ENCODE measurements around the gene MAPKAP1.

Gene MAPKAP1

DNA sequence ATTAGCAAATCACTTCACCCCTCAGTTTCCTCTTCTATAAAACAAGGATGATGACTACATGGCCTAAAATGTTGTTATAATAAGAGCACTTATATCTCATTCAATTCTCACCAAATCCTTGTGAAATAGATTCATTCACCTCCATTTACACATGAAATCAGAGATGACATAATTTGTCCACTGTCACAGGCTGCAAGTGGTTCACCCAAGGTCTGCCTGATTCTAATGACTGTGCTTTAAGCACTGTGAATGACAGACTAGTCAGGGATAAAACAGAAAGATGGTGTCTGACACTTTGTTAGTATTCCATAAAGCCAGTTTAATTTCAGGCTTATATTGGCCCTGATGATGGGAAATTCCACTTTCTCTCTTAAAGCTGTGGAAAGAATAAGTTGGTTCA, 209.5 kb downstream of the MAPKAP1 start:
- ChIA-PET POLR2A (no interaction called here), CTCF (no interaction called here)
- TF ChIP-seq, protein P1, sequence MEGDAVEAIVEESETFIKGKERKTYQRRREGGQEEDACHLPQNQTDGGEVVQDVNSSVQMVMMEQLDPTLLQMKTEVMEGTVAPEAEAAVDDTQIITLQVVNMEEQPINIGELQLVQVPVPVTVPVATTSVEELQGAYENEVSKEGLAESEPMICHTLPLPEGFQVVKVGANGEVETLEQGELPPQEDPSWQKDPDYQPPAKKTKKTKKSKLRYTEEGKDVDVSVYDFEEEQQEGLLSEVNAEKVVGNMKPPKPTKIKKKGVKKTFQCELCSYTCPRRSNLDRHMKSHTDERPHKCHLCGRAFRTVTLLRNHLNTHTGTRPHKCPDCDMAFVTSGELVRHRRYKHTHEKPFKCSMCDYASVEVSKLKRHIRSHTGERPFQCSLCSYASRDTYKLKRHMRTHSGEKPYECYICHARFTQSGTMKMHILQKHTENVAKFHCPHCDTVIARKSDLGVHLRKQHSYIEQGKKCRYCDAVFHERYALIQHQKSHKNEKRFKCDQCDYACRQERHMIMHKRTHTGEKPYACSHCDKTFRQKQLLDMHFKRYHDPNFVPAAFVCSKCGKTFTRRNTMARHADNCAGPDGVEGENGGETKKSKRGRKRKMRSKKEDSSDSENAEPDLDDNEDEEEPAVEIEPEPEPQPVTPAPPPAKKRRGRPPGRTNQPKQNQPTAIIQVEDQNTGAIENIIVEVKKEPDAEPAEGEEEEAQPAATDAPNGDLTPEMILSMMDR (IDR thresholded peaks at IDR 0.05; ENCODE audit: insufficient read depth, low read length, missing control alignments): no peak
- no peak for DNase-seq (ENCODE audit: low read depth, low spot score)
- H3K4me3 ChIP-seq (ENCODE audit: low read depth, low read length): no peak overlapping the region

GRCh38 chr9:125496313-125496834, 210.6 kb downstream of the MAPKAP1 start:
- POLR2A ChIA-PET: no interaction called here
- no peak for DNase-seq (ENCODE audit: low read depth, low spot score)
- H3K4me3 ChIP-seq (ENCODE audit: low read depth, low read length): no peak overlapping the region
- TF ChIP-seq, protein P1 (IDR thresholded peaks at IDR 0.05; ENCODE audit: insufficient read depth, low read length, missing control alignments): no peak
- CTCF ChIA-PET: interaction anchor here (0.8 kb wide), 1 partner anchor 61 kb away, joined by 3 read pairs; no protein-coding TSS in a partner anchor

GRCh38 chr9:125495172-125496119, 211.6 kb downstream of the MAPKAP1 start:
- H3K4me3 ChIP-seq (ENCODE audit: low read depth, low read length): no peak overlapping the region
- DNase-seq (ENCODE audit: low read depth, low spot score): no peak
- ChIA-PET POLR2A (no interaction called here), CTCF (interaction anchor here (0.8 kb wide), 1 partner anchor 62 kb away, joined by 3 read pairs; no protein-coding TSS in a partner anchor)
- TF ChIP-seq, protein P1 (IDR thresholded peaks at IDR 0.05; ENCODE audit: insufficient read depth, low read length, missing control alignments): no peak

DNA sequence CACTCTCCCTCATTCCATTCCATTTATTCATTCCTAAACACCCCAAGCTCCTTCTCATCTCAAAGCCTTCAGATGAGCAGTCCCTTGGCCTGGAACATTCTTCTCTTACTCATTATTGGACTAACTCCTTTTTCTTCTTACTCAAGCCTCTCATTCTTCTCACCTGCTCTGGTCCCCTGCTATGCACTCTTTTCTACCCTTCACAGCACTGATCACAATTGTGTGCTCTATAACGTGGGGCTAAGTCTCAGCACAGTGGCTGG, 212.4 kb downstream of the MAPKAP1 start:
- no peak overlapping the region for H3K4me3 ChIP-seq (ENCODE audit: low read depth, low read length)
- peak; percentile 40 for DNase-seq (ENCODE audit: low read depth, low spot score)
- ChIA-PET POLR2A (no interaction called here), CTCF (no interaction called here)
- TF ChIP-seq, protein P1 (IDR thresholded peaks at IDR 0.05; ENCODE audit: insufficient read depth, low read length, missing control alignments): no peak

DNA sequence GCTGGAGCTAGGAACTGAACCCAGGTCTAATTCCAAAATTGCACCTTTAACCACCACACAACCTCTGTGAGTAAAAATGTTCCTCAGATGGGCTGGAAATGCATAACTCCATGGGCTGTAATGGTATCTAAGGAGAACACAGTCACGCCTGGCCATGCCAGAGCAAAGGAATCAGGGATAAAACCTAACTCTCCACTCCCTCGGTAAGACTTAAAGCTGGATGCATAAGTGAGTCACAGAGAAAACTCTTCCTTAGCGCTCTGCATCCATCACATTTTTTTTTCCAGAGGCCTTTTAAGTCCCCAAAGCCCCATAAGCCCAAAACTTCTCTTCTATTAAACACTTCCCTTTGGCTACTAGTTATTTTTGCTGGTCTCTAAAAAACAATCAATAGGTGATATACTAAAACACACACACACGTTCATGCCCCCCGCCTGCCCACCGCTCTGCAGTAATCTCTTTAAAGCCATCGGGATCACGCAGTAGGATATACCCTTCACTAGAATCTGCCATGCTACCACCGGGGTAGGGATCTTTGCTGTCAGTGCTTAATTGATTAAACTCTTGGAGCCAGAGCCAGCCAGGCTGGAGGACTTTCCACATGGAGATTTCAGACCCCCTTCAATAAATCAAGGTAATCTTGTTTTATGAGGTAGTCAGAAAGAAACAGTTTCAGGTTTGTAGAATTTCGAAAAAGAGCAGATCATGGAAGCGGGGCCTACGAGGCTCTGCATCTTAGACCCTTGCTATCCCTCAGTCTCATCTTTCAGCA, 212.9 kb downstream of the MAPKAP1 start:
- ChIA-PET CTCF (no interaction called here), POLR2A (no interaction called here)
- peak; percentile 41 for DNase-seq (ENCODE audit: low read depth, low spot score)
- TF ChIP-seq, protein P1 (IDR thresholded peaks at IDR 0.05; ENCODE audit: insufficient read depth, low read length, missing control alignments): no peak
- no peak overlapping the region for H3K4me3 ChIP-seq (ENCODE audit: low read depth, low read length)

DNA sequence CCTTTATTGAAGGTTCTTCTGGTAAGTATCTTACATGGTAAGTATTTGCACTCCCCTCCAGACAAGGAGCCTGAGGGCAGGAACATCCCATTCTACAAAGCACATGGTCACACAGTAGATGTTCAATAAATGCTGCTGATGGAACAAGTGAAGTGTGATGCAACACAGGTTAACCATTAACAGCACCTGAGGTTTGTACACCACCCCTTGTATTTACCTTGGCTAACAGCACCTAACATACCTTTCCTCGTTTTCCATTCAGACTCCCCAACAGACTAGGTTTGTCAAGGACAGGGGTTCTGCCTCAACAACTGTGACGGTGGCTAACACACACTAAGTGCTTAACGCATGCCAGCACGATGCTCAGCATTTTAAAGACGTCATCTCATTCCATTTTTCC, 213.6 kb downstream of the MAPKAP1 start:
- ChIA-PET POLR2A (no interaction called here), CTCF (no interaction called here)
- DNase-seq (ENCODE audit: low read depth, low spot score): no peak
- H3K4me3 ChIP-seq (ENCODE audit: low read depth, low read length): no peak overlapping the region
- TF ChIP-seq, protein P1 (IDR thresholded peaks at IDR 0.05; ENCODE audit: insufficient read depth, low read length, missing control alignments): no peak

All from AG04449 (cell line).